ENCODE data around the gene CAP1. TPM values are rescaled to one million over a fixed set of nuclear protein-coding genes. Genes with fewer than 3 reads are reported as not detected.

CAP1 gene
- total and polyA plus RNA-seq, 2 of the 13 experiments (the other 11 are each of a cell fraction or from before 2014, with no cell fraction given) = 174 to 195 TPM

DNA sequence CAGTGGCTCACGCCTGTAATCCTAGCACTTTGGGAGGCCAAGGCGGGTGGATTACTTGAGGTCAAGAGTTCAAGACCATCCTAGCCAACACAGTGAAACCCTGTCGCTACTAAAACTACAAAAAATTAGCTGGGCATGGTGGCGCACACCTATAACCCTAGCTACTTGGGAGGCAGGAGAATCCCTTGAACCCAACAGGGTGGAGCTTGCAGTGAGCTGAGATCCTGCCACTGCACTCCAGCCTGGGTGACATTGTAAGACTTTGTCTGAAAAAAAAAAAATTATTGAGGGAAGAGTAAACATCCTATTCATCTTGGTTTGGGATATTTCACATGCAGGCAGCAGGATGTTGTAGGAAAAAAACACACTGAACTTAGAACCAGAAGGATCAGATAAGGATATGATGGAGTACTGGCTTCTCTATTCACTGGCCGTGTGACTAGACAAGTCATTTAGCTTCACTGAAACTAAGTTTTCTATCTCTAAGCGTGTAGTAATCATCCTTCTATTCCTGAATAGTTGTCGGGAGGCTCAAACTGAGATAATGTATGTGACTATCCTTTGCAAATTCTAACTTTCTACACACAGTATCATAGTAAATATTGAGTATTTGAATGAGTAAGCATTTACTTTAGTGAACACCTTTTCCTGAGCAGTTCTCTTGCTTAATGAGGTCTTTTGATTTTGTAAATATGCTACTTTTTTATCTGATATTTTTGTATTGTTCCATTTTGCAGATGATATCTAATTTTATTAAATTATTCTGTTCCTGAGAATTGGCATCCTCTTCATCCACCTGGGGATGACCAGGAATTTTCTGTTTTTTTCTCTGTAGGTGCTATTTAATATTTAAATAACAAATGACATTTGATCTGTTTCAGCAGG is 18.2 kb downstream of the CAP1 start (continued):
- peak; percentile 76 for TF ChIP-seq FOXA3 (CRISPR knock-in tag; IDR thresholded peaks at IDR 0.05)
- no peak for TF ChIP-seq ZNF558 (CRISPR knock-in tag; IDR thresholded peaks at IDR 0.05; ENCODE audit: borderline replicate concordance)
- TF ChIP-seq, protein P1, sequence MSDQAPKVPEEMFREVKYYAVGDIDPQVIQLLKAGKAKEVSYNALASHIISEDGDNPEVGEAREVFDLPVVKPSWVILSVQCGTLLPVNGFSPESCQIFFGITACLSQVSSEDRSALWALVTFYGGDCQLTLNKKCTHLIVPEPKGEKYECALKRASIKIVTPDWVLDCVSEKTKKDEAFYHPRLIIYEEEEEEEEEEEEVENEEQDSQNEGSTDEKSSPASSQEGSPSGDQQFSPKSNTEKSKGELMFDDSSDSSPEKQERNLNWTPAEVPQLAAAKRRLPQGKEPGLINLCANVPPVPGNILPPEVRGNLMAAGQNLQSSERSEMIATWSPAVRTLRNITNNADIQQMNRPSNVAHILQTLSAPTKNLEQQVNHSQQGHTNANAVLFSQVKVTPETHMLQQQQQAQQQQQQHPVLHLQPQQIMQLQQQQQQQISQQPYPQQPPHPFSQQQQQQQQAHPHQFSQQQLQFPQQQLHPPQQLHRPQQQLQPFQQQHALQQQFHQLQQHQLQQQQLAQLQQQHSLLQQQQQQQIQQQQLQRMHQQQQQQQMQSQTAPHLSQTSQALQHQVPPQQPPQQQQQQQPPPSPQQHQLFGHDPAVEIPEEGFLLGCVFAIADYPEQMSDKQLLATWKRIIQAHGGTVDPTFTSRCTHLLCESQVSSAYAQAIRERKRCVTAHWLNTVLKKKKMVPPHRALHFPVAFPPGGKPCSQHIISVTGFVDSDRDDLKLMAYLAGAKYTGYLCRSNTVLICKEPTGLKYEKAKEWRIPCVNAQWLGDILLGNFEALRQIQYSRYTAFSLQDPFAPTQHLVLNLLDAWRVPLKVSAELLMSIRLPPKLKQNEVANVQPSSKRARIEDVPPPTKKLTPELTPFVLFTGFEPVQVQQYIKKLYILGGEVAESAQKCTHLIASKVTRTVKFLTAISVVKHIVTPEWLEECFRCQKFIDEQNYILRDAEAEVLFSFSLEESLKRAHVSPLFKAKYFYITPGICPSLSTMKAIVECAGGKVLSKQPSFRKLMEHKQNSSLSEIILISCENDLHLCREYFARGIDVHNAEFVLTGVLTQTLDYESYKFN (CRISPR knock-in tag; conservative IDR thresholded peaks at IDR 0.05) = peak; percentile 63
- TF ChIP-seq KLF11 (CRISPR knock-in tag; IDR thresholded peaks at IDR 0.05) = peak; percentile 12; the same call in 1 of the 2 replicates
- TF ChIP-seq, protein P2, sequence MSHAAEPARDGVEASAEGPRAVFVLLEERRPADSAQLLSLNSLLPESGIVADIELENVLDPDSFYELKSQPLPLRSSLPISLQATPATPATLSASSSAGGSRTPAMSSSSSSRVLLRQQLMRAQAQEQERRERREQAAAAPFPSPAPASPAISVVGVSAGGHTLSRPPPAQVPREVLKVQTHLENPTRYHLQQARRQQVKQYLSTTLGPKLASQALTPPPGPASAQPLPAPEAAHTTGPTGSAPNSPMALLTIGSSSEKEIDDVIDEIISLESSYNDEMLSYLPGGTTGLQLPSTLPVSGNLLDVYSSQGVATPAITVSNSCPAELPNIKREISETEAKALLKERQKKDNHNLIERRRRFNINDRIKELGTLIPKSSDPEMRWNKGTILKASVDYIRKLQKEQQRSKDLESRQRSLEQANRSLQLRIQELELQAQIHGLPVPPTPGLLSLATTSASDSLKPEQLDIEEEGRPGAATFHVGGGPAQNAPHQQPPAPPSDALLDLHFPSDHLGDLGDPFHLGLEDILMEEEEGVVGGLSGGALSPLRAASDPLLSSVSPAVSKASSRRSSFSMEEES (CRISPR knock-in tag; IDR thresholded peaks at IDR 0.05) = no peak
- TF ChIP-seq, protein P3, sequence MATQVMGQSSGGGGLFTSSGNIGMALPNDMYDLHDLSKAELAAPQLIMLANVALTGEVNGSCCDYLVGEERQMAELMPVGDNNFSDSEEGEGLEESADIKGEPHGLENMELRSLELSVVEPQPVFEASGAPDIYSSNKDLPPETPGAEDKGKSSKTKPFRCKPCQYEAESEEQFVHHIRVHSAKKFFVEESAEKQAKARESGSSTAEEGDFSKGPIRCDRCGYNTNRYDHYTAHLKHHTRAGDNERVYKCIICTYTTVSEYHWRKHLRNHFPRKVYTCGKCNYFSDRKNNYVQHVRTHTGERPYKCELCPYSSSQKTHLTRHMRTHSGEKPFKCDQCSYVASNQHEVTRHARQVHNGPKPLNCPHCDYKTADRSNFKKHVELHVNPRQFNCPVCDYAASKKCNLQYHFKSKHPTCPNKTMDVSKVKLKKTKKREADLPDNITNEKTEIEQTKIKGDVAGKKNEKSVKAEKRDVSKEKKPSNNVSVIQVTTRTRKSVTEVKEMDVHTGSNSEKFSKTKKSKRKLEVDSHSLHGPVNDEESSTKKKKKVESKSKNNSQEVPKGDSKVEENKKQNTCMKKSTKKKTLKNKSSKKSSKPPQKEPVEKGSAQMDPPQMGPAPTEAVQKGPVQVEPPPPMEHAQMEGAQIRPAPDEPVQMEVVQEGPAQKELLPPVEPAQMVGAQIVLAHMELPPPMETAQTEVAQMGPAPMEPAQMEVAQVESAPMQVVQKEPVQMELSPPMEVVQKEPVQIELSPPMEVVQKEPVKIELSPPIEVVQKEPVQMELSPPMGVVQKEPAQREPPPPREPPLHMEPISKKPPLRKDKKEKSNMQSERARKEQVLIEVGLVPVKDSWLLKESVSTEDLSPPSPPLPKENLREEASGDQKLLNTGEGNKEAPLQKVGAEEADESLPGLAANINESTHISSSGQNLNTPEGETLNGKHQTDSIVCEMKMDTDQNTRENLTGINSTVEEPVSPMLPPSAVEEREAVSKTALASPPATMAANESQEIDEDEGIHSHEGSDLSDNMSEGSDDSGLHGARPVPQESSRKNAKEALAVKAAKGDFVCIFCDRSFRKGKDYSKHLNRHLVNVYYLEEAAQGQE (IDR thresholded peaks at IDR 0.05; ENCODE audit: borderline replicate concordance in 1 of 2, low read depth in 1 of 2, low read length in 2 of 2) = no peak
- no peak for TF ChIP-seq MATR3 (CRISPR knock-in tag; IDR thresholded peaks at IDR 0.05)
- 0 out of 2 replicates have a peak, but pooled peaks have one; percentile 18 for TF ChIP-seq BCL6 (CRISPR knock-in tag; IDR thresholded peaks at IDR 0.05)
- no peak for TF ChIP-seq ZNF543 (CRISPR knock-in tag; IDR thresholded peaks at IDR 0.05)
- TF ChIP-seq RFX1 (IDR thresholded peaks at IDR 0.05) = no peak
- no peak for TF ChIP-seq ZNF282 (IDR thresholded peaks at IDR 0.05; ENCODE audit: partially characterized antibody)
- no peak for TF ChIP-seq ZSCAN22 (CRISPR knock-in tag; IDR thresholded peaks at IDR 0.05)
- TF ChIP-seq SIX4 (CRISPR knock-in tag; IDR thresholded peaks at IDR 0.05) = no peak
